ENCODE data around the gene KLRF2.

KLRF2 gene

DNA sequence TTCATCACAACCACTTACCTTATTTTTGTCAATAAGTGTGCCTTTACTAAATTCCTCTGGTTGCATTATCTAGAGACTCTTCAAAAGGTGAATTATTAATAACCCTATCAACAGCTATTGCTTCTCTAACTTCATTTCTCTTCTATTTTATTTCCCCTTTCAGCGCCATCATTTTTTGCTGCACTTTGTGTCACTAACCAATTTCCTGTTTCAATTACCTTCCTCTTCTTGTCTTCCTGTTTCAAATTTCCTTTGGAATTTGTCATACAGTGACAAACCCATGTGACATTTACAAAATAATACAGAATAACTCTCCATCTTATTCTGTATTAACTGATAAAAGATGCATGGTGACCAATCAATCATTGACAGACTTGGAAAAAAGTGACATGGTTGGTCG, 63.1 kb downstream of the KLRF2 start:
- DNase-seq (ENCODE audit: low read depth), result no peak
- H3K4me3 ChIP-seq (ENCODE audit: low read depth, low read length), result no peak overlapping the region
- TF ChIP-seq, protein P1, sequence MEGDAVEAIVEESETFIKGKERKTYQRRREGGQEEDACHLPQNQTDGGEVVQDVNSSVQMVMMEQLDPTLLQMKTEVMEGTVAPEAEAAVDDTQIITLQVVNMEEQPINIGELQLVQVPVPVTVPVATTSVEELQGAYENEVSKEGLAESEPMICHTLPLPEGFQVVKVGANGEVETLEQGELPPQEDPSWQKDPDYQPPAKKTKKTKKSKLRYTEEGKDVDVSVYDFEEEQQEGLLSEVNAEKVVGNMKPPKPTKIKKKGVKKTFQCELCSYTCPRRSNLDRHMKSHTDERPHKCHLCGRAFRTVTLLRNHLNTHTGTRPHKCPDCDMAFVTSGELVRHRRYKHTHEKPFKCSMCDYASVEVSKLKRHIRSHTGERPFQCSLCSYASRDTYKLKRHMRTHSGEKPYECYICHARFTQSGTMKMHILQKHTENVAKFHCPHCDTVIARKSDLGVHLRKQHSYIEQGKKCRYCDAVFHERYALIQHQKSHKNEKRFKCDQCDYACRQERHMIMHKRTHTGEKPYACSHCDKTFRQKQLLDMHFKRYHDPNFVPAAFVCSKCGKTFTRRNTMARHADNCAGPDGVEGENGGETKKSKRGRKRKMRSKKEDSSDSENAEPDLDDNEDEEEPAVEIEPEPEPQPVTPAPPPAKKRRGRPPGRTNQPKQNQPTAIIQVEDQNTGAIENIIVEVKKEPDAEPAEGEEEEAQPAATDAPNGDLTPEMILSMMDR (conservative IDR thresholded peaks at IDR 0.05; ENCODE audit: low read depth, low read length), result no peak
